B cell (primary cell): ENCODE results near the gene SPRY2.

ENCODE experiments used
- CTCF ChIP-seq: fragments of 200-600 bp; IDR thresholded peaks from one replicate; pipeline ENCODE4 v1.8.0; 2022; ENCODE audit warnings: antibody characterized with exemption, mild to moderate bottlenecking
- EZH2 ChIP-seq: IDR thresholded peaks from 2 replicates; pipeline ENCODE4 v1.6.1; 2012; ENCODE audit warnings: borderline replicate concordance, low read depth, mild to moderate bottlenecking, moderate library complexity, low read length; ENCODE audit not compliant: insufficient read depth, poor library complexity, severe bottlenecking

GRCh38 chr13:80329250-80329649, 11.7 kb downstream of the SPRY2 start:
- no peak for TF ChIP-seq CTCF
- no peak for TF ChIP-seq EZH2
